Activated T-helper 9 cell treated with anti-CD3 and anti-CD28 coated beads, Interleukin-2, amount 50 U/mL, for 16 hours (primary cell): Measurements from ENCODE around the gene ZNF138.
"Not testable (repeated sequence)": the region's sequence is repeated elsewhere in the genome, so short reads cannot be mapped to it uniquely, and the experiment has no call there.

Experiments
- DNase-seq: peaks from one replicate; pipeline ENCODE4 v3.0.0-alpha.2; 2020; ENCODE audit warnings: low read depth

ZNF138 gene

DNA sequence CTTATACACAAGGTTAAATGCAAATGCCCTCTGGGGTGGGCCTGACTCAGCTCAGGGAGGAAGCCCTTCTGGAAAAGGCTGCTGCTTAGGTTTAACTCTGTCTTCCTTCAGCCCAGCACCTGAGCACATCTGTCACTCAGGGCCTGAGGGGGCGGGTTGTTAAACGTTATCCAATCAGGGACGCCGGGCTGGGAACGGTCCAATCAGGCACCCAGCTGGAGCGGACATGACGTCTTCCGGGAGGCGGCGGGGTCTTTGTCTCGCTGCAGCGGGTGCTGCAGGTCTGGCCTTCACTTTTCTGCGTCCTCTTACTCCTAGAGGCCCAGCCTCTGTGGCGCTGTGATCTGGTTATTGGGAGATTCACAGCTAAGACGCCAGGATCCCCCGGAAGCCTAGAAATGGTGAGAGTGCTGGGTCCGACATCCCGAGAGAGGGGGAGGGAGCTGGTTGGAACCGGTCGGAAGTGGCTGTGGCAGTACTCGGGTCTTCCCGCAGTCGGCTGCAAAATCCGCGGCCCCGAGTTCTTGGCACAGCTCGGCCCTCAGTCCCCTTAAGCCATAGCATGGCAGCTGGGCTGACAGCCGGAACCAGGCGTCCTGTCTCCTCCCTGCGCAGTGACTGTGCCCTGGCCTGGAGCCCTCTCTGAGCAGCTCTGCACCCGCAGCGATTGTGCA is at the start of gene ZNF138:
Gene ZNF138, plus strand, starts transcription at position 258 of the 674 bp plus-strand sequence. Its CDS starts 141 bp downstream, at position 399.
- DNase-seq: peak; percentile 86

GRCh38 chr7:64744680-64745079 is 49.5 kb upstream of the ZNF138 start:
- DNase-seq: no peak

DNA sequence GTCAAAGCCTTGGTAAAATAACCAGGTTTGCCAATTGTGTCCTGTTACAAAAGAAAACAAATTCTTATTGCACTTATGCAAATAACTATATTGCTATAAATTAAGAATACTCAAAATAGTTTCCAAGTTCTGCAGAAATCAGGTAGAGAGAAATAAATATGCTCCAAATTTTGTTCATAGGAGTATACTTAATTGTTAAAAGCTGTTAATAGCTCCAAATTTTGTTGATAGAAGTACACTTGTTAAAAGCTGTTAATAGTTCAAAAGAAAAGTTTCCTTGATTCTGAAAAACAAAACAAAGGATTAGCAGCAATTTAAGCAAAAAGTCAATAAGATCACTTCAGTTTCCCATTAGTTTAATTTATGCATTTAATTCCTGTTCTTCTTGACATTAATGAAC is 46.4 kb upstream of the ZNF138 start:
- no peak for DNase-seq

DNA sequence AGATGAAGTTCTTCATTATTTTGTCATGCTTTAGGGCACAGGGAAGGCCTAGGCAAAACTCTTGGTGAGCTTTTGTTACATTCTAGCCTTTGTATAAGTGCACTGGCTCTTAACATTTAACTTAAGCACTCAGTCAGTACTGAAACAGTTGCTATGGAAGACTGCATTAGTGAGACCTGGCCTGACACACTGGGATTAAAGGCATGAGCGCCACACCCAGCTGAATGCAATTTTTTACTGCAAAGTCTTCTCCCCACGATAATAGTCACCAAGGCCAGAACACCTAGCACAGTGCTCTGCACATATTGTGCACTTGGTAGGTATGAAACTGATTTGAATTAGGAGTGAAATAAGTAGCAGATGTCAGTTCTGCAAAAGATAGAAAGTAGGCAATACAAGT is 41.2 kb upstream of the ZNF138 start:
- DNase-seq: no peak

DNA sequence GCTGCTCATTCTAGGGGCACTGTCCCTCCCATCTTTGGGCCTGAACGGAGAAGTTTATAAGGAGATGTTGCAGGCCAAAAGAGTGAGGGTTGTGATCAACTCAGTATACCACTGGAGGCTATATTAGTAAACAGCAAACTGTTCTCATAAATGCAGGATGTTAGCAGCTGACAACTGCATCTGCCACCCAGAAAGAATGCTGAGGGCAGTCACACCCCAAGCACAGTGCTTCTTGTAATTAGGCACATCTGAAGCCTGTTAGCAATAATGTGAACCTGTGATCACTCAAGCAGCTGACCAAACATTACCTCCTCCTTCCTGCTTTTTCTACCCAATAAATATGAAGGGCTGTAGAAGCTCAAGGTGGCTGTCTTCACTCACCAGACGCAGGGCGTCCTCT is 38.4 kb upstream of the ZNF138 start:
- DNase-seq: no peak

- no peak for DNase-seq
Observed at GRCh38 chr7:64758151-64758550, 36.1 kb upstream of the ZNF138 start.

DNA sequence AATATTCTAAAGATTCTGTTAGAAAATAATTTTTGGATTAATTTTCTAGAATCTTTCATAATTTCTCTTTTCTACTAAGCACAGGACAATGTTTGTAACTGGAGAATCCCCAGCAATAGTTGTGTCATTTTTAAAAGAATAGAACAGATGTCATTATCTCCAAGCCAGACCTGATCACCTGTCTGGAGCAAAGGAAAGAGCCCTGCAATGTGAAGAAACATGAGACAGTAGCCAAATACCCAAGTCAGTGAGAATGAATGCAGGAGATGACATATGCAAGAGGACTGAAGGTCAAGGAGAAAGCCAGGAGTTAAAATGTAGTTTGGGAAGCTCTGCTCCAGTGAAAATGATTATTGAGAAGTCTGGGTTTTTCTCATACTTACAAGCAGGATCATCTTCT is 25.4 kb upstream of the ZNF138 start:
- no peak for DNase-seq

GRCh38 chr7:64774204-64774842 is 19.9 kb upstream of the ZNF138 start:
- no peak for DNase-seq

DNA sequence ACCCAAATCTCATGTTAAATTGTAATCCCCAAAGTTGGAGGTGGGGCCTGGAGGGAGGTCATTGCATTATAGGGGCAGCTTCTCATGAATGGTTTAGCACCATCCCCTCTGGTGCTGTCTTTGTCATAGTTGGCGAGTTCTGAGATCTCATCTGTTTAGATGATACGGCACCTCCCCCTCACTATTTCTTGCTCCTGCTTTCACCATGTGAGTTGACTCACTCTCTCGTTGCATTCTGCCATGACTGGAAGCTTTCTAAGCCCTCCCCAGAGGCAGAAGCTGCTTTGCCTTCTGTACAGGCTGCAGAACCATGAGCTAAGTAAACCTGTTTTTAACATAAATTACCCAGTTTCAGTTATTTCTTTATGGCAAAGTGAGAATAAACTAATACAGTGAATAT is 18.9 kb upstream of the ZNF138 start:
- no peak for DNase-seq

DNA sequence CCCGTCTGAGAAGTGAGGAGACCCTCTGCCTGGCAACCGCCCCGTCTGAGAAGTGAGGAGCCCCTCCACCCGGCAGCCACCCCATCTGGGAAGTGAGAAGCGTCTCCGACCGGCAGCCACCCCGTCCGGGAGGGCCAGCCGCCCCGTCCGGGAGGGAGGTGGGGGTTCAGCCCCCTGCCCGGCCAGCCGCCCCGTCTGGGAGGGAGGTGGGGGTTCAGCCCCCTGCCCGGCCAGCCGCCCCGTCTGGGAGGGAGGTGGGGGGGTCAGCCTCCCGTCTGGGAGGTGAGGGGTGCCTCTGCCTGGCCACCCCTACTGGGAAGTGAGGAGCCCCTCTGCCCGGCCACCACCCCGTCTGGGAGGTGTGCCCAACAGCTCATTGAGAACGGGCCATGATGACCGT is 9.4 kb upstream of the ZNF138 start:
- DNase-seq: not testable (repeated sequence)

- DNase-seq: no peak
Observed at GRCh38 chr7:64787295-64787694, 6.9 kb upstream of the ZNF138 start.

- not testable (repeated sequence) for DNase-seq
Observed at GRCh38 chr7:64789241-64789640, 5.0 kb upstream of the ZNF138 start.

DNA sequence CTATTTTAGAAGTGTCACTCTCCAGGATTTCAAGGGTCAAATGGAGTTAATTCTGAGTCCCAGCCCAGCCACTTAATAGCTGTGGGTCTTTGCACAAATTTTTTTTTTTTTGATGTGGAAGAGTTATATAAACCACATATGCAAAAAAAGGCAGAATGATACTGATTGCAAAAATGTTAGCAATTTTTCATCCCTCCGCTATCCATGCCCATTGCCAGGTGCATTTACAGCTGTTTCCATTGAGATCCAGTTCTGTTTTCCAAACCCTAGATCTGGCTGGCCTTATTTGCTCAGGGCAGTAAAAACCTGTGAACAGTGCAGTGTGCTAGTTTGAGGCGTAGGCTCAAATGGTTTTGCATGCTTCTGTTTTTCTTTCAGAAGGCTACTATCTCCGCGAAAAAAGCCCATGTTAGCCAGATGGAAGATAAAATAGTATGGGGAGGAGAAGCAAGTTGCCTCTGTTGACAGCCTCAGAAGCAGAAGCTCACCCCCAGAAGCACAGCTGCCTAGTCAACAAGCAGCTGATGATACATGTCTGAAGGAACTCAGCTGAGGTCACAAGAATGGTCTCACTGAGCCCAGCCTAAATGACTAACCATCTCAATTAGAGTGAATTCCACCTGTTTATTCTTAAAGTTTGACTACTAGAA is 997 bp upstream of the ZNF138 start:
- no peak for DNase-seq

- DNase-seq: no peak
Observed at GRCh38 chr7:64795176-64795575, 948 bp downstream of the ZNF138 start.

- not testable (repeated sequence) for DNase-seq
Observed at GRCh38 chr7:64799169-64799568, 4.9 kb downstream of the ZNF138 start.

DNA sequence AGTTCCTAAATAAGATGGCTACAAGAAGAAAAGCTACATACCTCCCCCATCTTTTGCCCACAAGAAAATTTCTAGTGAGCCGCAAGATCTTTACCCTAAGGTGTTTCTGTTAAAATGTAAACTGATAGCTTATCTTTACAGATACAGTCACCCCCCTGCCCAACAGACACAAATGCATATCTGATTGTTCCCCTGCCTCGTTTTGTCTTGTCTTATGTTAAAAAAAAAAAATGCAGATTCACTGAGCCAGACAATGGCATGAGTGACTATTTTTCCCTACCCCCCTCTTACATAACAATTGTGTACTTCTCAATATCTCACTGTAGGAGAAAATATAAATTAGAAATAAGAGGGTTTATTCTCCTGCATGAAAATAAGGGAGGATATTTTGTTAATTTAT is 8.5 kb downstream of the ZNF138 start:
- no peak for DNase-seq

- no peak for DNase-seq
Observed at GRCh38 chr7:64807731-64808365, 13.6 kb downstream of the ZNF138 start.

DNA sequence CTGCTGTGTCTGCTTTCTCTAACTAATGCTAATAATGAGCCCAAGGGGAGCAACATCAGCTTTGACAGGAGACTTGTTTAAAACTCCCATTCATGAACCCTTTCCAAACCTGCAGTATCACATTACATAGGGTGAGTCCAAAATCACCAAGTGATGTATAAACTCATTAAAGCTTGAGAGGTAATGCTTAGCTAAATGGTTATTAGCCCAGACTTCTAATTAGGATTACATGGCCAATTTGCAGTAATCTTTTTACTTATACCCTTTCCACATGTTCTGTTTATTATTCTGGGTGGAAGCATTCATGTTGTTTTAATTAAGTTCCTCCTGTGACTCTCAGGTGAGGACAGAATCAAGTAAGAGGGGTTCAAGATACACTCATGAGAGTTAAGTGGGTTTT is 17.5 kb downstream of the ZNF138 start:
- DNase-seq: no peak

GRCh38 chr7:64830926-64831325 is 36.7 kb downstream of the ZNF138 start:
- DNase-seq: no peak

GRCh38 chr7:64832136-64832535 is 37.9 kb downstream of the ZNF138 start:
- no peak for DNase-seq

GRCh38 chr7:64834989-64835388 is 40.8 kb downstream of the ZNF138 start:
- no peak for DNase-seq

DNA sequence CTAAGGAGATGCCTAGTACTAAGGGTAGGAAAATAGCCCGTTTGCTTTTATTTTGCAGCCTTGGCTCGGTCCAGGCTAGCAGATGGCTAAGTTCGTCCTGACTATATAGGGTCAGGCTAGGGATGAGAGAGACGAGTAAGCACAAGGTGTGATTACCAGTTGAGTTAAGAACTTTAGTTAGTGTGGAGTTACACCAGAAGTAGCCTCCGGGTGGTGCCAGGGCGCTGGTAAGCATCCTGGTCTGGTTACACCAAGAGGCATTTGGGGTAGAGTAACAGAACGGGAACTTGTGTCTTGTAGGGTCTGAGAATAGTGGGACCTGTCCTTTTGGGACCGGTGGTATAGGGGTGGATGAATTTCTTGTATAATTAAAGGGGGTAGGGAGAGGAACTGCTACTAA is 41.6 kb downstream of the ZNF138 start:
- DNase-seq: not testable (repeated sequence)

GRCh38 chr7:64838051-64838450 is 43.8 kb downstream of the ZNF138 start:
- DNase-seq: not testable (repeated sequence)
